ENCODE results near the gene RAI2. TPM values are rescaled to one million over a fixed set of nuclear protein-coding genes. Genes with fewer than 3 reads are reported as not detected.

Gene RAI2
- total and polyA plus RNA-seq, 8 donors: 14.9 to 20.6 (median 16.9) TPM

DNA sequence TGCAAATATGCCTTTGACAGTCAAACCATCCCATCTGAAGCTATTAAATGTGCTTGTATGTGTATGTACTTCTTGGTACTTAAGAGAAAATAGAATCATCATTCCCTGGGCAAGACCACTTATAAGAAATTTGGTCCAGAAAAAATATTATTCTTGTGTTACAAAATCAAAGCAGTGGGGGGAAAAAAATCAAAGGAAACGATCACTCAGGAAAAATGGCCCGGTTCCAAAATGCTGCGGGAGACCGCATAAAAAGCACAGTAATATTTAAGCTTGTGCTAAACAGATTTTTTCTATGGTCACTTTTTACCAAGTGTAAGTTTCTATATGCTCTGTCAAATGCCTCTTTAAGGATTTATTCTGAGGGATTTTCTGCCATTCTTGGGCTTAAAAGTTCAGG lies 36.1 kb downstream of the RAI2 start:
- intact Hi-C loops (cut with DNase I): no loop called here
- Histone ChIP-seq H3K4me3 (no peak overlapping the region), H3K4me1 (no peaks in the 10 kb centered on the region), H3K27me3 (no peaks in the 10 kb centered on the region), H3K36me3 (no peaks in the 10 kb centered on the region), H3K9me3 (no peaks in the 10 kb centered on the region), H3K27ac (no peak overlapping the region)
- TF ChIP-seq, protein P1, sequence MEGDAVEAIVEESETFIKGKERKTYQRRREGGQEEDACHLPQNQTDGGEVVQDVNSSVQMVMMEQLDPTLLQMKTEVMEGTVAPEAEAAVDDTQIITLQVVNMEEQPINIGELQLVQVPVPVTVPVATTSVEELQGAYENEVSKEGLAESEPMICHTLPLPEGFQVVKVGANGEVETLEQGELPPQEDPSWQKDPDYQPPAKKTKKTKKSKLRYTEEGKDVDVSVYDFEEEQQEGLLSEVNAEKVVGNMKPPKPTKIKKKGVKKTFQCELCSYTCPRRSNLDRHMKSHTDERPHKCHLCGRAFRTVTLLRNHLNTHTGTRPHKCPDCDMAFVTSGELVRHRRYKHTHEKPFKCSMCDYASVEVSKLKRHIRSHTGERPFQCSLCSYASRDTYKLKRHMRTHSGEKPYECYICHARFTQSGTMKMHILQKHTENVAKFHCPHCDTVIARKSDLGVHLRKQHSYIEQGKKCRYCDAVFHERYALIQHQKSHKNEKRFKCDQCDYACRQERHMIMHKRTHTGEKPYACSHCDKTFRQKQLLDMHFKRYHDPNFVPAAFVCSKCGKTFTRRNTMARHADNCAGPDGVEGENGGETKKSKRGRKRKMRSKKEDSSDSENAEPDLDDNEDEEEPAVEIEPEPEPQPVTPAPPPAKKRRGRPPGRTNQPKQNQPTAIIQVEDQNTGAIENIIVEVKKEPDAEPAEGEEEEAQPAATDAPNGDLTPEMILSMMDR (IDR thresholded peaks at IDR 0.05): no peak
- ATAC-seq (no peak), DNase-seq (no peak)

DNA sequence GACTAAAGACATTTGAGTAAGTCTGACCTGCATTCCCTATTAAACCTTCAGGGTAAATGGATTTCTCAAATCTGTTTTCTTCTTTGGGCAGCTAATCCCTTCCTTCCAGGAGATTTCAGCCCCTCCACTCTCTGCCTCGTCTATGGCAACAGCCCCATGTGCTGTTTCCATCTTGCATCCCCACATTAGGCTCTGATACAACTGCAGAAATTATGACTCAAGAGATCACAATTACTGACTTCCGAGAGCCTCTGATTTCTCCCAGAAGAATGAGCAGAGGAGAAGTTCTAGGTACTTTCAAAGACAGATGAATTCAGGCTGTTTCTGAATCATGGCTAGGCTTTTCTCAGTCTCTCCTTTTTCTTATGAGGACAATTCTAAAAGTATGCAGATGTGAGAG lies 38.7 kb downstream of the RAI2 start:
- no peak for DNase-seq
- Histone ChIP-seq H3K9me3 (no peaks in the 10 kb centered on the region), H3K27ac (no peak overlapping the region), H3K27me3 (no peaks in the 10 kb centered on the region), H3K4me1 (no peaks in the 10 kb centered on the region), H3K4me3 (no peak overlapping the region), H3K36me3 (no peaks in the 10 kb centered on the region)
- no peak for ATAC-seq
- intact Hi-C loops (cut with DNase I): no loop called here
- TF ChIP-seq, protein P1 (IDR thresholded peaks at IDR 0.05): no peak

DNA sequence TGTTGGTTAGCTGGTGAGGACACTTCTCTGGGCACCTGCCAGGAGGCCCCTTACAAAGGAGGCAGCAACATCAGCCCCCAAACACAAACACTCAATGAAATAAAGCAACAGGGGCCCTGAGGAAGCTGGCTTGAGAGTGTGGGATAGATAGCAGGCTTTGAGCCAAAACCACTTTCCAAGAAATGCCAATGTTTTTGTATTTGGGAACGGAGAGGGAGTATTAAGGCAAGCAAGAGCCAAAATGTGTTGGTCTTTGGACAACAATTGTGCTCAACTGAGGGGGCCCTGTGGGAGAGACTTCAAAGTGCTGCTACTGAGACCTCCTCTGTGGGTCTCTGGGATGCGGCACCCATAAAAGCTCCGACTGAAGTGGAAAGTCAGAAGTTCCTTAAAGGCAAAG lies 41.0 kb downstream of the RAI2 start:
- intact Hi-C loops (cut with DNase I): no loop called here
- Histone ChIP-seq H3K27ac (no peak overlapping the region), H3K4me1 (no peaks in the 10 kb centered on the region), H3K27me3 (no peaks in the 10 kb centered on the region), H3K9me3 (no peaks in the 10 kb centered on the region), H3K4me3 (no peak overlapping the region), H3K36me3 (no peaks in the 10 kb centered on the region)
- DNase-seq: peak in 2 of 4 donors; percentile 35 to 38
- no peak for ATAC-seq
- TF ChIP-seq, protein P1 (IDR thresholded peaks at IDR 0.05): no peak

DNA sequence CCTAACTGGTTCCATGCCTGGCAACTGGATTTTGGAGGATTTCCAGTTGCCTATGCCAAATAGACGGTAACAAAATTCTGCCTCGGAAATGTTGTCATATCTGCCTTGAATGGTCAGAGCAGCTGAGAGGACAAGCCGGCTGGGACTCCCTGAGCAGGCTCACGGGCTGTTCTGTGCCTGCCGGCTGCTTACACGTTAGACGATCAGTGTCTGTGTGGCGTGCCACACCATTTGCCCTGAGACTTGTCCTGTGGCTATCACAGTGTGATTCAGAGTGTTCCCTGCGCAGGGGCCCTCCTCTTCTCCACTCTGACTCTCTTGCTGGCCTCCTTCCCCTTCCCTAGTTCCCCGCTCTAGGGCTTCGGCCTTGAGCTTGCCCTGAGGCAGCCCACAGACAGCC lies 42.4 kb downstream of the RAI2 start:
- TF ChIP-seq, protein P1 (IDR thresholded peaks at IDR 0.05): no peak
- Histone ChIP-seq H3K36me3 (no peaks in the 10 kb centered on the region), H3K4me1 (no peaks in the 10 kb centered on the region), H3K4me3 (no peak overlapping the region), H3K27me3 (no peaks in the 10 kb centered on the region), H3K27ac (no peak overlapping the region), H3K9me3 (no peaks in the 10 kb centered on the region)
- DNase-seq (no peak), ATAC-seq (no peak)
- intact Hi-C loops (cut with DNase I): no loop called here

DNA sequence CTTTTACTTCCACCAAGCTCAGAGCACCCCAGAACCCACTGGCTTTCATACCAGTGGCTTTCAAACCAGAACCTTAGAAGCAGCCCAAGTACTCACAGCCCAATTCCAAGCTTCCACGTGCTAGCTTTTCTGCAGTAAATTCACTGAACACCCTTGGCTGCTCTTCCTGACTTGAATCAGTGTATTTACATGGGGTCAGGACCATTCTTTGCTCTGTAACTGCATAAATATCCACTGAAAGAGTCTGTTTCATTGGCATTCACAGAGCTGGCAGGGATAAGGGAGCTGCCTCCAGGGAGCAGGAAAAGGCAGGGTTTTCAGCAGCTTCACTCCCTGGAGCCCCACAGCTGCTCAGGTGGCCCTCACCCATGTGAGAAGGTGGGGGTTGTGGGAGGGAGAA lies 43.8 kb downstream of the RAI2 start:
- Histone ChIP-seq H3K36me3 (no peaks in the 10 kb centered on the region), H3K9me3 (no peaks in the 10 kb centered on the region), H3K4me1 (no peaks in the 10 kb centered on the region), H3K4me3 (no peak overlapping the region), H3K27ac (no peak overlapping the region), H3K27me3 (no peaks in the 10 kb centered on the region)
- intact Hi-C loops (cut with DNase I): no loop called here
- ATAC-seq (no peak), DNase-seq (no peak)
- TF ChIP-seq, protein P1 (IDR thresholded peaks at IDR 0.05): no peak

All from left lung (tissue), 10 donors.